ENCODE results near the gene SBK1. TPM values are rescaled to one million over a fixed set of nuclear protein-coding genes. Genes with fewer than 3 reads are reported as not detected.
A peak's percentile ranks its signal among the peaks of the same experiment; 100 is the strongest.

The SBK1 gene
- total RNA-seq, 1 donor from 2014 or later: 4.6 TPM

- Mint-ChIP-seq H3K36me3 (no peaks in the 10 kb centered on the region), H3K4me1 (peaks cover 21% of the 10 kb centered on the region), H3K9me3 (peaks cover 4% of the 10 kb centered on the region), H3K4me3 (no peak overlapping the region), H3K27me3 (ENCODE audit: insufficient read depth, low read depth) (no peaks in the 10 kb centered on the region), H3K27ac (no peak overlapping the region)
- peaks cover 21% of the 10 kb centered on the region for H3K4me1 ChIP-seq
- no peaks in the 10 kb centered on the region for H3K79me2 ChIP-seq (ENCODE audit: low read depth)
- H3K4me2 ChIP-seq: no peak overlapping the region
- no peak overlapping the region for H2AFZ ChIP-seq (replicated peaks)
- H3K27me3 ChIP-seq: no peaks in the 10 kb centered on the region
- H3F3A ChIP-seq (ENCODE audit: low read depth): no peaks in the 10 kb centered on the region
- no peak overlapping the region for H3K9ac ChIP-seq
- H3K9me3 ChIP-seq (ENCODE audit: low read depth): no peaks in the 10 kb centered on the region
- no peak for DNase-seq (ENCODE audit: low spot score)
- H3K4me3 ChIP-seq: no peak overlapping the region
- no peak overlapping the region for H3K27ac ChIP-seq
- H4K20me1 ChIP-seq (ENCODE audit: low read depth): no peaks in the 10 kb centered on the region
- TF ChIP-seq EZH2phosphoT487 (IDR thresholded peaks at IDR 0.05) (no peak), EZH2 (IDR thresholded peaks at IDR 0.05) (no peak)
- TF ChIP-seq, protein P1, sequence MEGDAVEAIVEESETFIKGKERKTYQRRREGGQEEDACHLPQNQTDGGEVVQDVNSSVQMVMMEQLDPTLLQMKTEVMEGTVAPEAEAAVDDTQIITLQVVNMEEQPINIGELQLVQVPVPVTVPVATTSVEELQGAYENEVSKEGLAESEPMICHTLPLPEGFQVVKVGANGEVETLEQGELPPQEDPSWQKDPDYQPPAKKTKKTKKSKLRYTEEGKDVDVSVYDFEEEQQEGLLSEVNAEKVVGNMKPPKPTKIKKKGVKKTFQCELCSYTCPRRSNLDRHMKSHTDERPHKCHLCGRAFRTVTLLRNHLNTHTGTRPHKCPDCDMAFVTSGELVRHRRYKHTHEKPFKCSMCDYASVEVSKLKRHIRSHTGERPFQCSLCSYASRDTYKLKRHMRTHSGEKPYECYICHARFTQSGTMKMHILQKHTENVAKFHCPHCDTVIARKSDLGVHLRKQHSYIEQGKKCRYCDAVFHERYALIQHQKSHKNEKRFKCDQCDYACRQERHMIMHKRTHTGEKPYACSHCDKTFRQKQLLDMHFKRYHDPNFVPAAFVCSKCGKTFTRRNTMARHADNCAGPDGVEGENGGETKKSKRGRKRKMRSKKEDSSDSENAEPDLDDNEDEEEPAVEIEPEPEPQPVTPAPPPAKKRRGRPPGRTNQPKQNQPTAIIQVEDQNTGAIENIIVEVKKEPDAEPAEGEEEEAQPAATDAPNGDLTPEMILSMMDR (IDR thresholded peaks at IDR 0.05): no peak
- no peaks in the 10 kb centered on the region for H3K36me3 ChIP-seq
Observed at GRCh38 chr16:28254158-28254557, 38.2 kb upstream of the SBK1 start.

DNA sequence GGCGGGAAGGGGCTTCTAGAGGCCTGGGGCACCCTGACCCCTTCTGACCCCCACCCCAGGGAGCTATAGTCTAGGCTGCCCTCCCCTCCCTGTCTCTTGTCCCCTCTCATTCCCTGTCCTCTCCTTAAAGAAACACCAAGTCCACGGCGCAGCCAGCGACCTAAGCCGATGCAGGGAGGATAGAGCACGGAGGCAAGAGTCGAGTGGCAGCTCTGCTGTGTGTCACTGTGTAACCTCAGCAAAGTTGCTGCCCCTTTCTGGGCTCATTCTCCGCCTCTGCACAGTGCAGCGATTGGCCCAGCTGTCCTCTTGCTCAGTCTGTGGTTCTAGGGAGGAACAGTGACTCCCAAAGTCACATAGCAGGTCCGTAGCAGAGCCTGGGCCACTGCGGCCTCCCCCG is 36.5 kb upstream of the SBK1 start:
- no peaks in the 10 kb centered on the region for H3F3A ChIP-seq (ENCODE audit: low read depth)
- Mint-ChIP-seq H3K27ac (no peak overlapping the region), H3K4me1 (peaks cover 32% of the 10 kb centered on the region), H3K36me3 (no peaks in the 10 kb centered on the region), H3K27me3 (ENCODE audit: insufficient read depth, low read depth) (peaks cover 3% of the 10 kb centered on the region), H3K9me3 (peaks cover 4% of the 10 kb centered on the region), H3K4me3 (no peak overlapping the region)
- DNase-seq (ENCODE audit: low spot score): no peak
- H2AFZ ChIP-seq (replicated peaks): peak overlapping the region; percentile 17
- H3K4me1 ChIP-seq: peaks cover 21% of the 10 kb centered on the region
- no peaks in the 10 kb centered on the region for H3K9me3 ChIP-seq (ENCODE audit: low read depth)
- no peaks in the 10 kb centered on the region for H3K79me2 ChIP-seq (ENCODE audit: low read depth)
- no peak overlapping the region for H3K4me3 ChIP-seq
- H3K27ac ChIP-seq: no peak overlapping the region
- no peaks in the 10 kb centered on the region for H3K36me3 ChIP-seq
- H3K9ac ChIP-seq: no peak overlapping the region
- TF ChIP-seq EZH2 (IDR thresholded peaks at IDR 0.05) (no peak), EZH2phosphoT487 (IDR thresholded peaks at IDR 0.05) (no peak)
- TF ChIP-seq, protein P1 (IDR thresholded peaks at IDR 0.05): no peak
- no peaks in the 10 kb centered on the region for H3K27me3 ChIP-seq
- H4K20me1 ChIP-seq (ENCODE audit: low read depth): no peaks in the 10 kb centered on the region
- peak overlapping the region; percentile 13 for H3K4me2 ChIP-seq

DNA sequence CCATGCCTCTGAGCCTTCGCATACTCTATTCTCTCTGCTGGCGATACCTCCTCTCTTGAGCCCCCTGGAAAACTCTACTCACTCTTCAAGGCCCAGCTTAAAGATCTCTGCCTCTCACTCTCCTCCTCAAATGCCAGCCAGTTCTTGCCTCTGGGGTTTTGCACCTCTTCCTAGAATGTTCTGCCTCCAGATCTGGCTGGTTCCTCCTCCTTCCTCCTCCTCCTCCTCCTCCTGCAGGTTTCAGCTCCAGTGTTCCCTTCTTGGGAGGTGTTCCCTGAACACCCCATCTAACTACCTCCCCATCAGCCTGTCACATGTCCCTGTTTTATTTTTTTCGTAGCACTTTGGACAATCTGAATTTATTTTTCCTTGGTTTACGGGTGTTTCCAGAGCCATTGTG is 35.1 kb upstream of the SBK1 start:
- H4K20me1 ChIP-seq (ENCODE audit: low read depth): no peaks in the 10 kb centered on the region
- H3K4me3 ChIP-seq: no peak overlapping the region
- H3K36me3 ChIP-seq: no peaks in the 10 kb centered on the region
- H3K4me1 ChIP-seq: peaks cover 27% of the 10 kb centered on the region
- H3K4me2 ChIP-seq: no peak overlapping the region
- H2AFZ ChIP-seq (replicated peaks): no peak overlapping the region
- Mint-ChIP-seq H3K27ac (peak overlapping the region; percentile 19), H3K36me3 (no peaks in the 10 kb centered on the region), H3K9me3 (peaks cover 4% of the 10 kb centered on the region), H3K4me1 (peaks cover 39% of the 10 kb centered on the region), H3K27me3 (ENCODE audit: insufficient read depth, low read depth) (peaks cover 11% of the 10 kb centered on the region), H3K4me3 (no peak overlapping the region)
- TF ChIP-seq EZH2phosphoT487 (IDR thresholded peaks at IDR 0.05) (no peak), EZH2 (IDR thresholded peaks at IDR 0.05) (no peak)
- TF ChIP-seq, protein P1 (IDR thresholded peaks at IDR 0.05): no peak
- no peak overlapping the region for H3K9ac ChIP-seq
- no peaks in the 10 kb centered on the region for H3F3A ChIP-seq (ENCODE audit: low read depth)
- DNase-seq (ENCODE audit: low spot score): no peak
- no peaks in the 10 kb centered on the region for H3K27me3 ChIP-seq
- H3K79me2 ChIP-seq (ENCODE audit: low read depth): no peaks in the 10 kb centered on the region
- no peaks in the 10 kb centered on the region for H3K9me3 ChIP-seq (ENCODE audit: low read depth)
- H3K27ac ChIP-seq: no peak overlapping the region

Measured in neural progenitor cell (in vitro differentiated cells).